Neural progenitor cell (in vitro differentiated cells): ENCODE data around the gene OR51E2. TPM values are rescaled to one million over a fixed set of nuclear protein-coding genes. Genes with fewer than 3 reads are reported as not detected.

Experiments
- DNase-seq: peaks from one replicate; pipeline ENCODE4 v3.0.0-alpha.2; 2016; ENCODE audit warnings: low spot score
- H2AFZ ChIP-seq: fragments of 200-600 bp; sonication (generic); replicated peaks from 2 replicates; pipeline ENCODE4 v1.6.1; 2016; ENCODE audit warnings: antibody characterized with exemption
- H3F3A ChIP-seq: fragments of 200-600 bp; sonication (generic); 2 replicates; pipeline ENCODE4 v1.6.1; 2016; ENCODE audit warnings: antibody characterized with exemption, low read depth
- H3K27ac ChIP-seq: fragments of 200-600 bp; sonication (generic); 2 replicates; pipeline ENCODE4 v1.5.1; 2016; ENCODE audit warnings: mild to moderate bottlenecking
- H3K27me3 ChIP-seq: fragments of 200-600 bp; sonication (generic); 2 replicates; pipeline ENCODE4 v1.6.1; 2016; ENCODE audit warnings: mild to moderate bottlenecking, moderate library complexity
- H3K36me3 ChIP-seq: fragments of 200-600 bp; sonication (generic); 2 replicates; pipeline ENCODE4 v1.5.1; 2016
- H3K4me1 ChIP-seq: fragments of 200-600 bp; sonication (generic); 2 replicates; pipeline ENCODE4 v1.6.1; 2016; ENCODE audit warnings: mixed run types
- H3K4me2 ChIP-seq: fragments of 200-600 bp; sonication (generic); 2 replicates; pipeline ENCODE4 v1.6.1; 2016
- H3K4me3 ChIP-seq: fragments of 200-600 bp; sonication (generic); 2 replicates; pipeline ENCODE4 v1.5.1; 2016
- H3K79me2 ChIP-seq: fragments of 200-600 bp; sonication (generic); 2 replicates; pipeline ENCODE4 v1.6.1; 2016; ENCODE audit warnings: low read depth
- H3K9ac ChIP-seq: fragments of 200-600 bp; sonication (generic); 2 replicates; pipeline ENCODE4 v1.6.1; 2016
- H3K9me3 ChIP-seq: fragments of 200-600 bp; sonication (generic); 2 replicates; pipeline ENCODE4 v1.5.1; 2016; ENCODE audit warnings: low read depth
- H4K20me1 ChIP-seq: fragments of 200-600 bp; sonication (generic); 2 replicates; pipeline ENCODE4 v1.6.1; 2016; ENCODE audit warnings: low read depth
- H3K27ac Mint-ChIP-seq: 3 replicates; pipeline ENCODE4 v1.8.0; 2021; ENCODE audit warnings: mixed read lengths
- H3K27me3 Mint-ChIP-seq: 2 replicates; pipeline ENCODE4 v1.8.0; 2022; ENCODE audit warnings: low read depth, mild to moderate bottlenecking, inconsistent platforms, moderate library complexity, mixed read lengths; ENCODE audit not compliant: insufficient read depth
- H3K36me3 Mint-ChIP-seq: 3 replicates; pipeline ENCODE4 v1.8.0; 2021; ENCODE audit warnings: mixed read lengths
- H3K4me1 Mint-ChIP-seq: 3 replicates; pipeline ENCODE4 v1.8.0; 2021; ENCODE audit warnings: mixed read lengths
- H3K4me3 Mint-ChIP-seq: 3 replicates; pipeline ENCODE4 v1.8.0; 2021; ENCODE audit warnings: mild to moderate bottlenecking, moderate library complexity, mixed read lengths
- H3K9me3 Mint-ChIP-seq: 3 replicates; pipeline ENCODE4 v1.8.0; 2020; ENCODE audit warnings: mixed read lengths
- CTCF ChIP-seq: fragments of 200-600 bp; sonication (generic); IDR thresholded peaks from 2 replicates; pipeline ENCODE4 v1.5.1; 2017; ENCODE audit warnings: antibody characterized with exemption, mild to moderate bottlenecking
- EZH2 ChIP-seq: fragments of 200-600 bp; sonication (generic); IDR thresholded peaks from 2 replicates; pipeline ENCODE4 v1.6.1; 2017; ENCODE audit warnings: antibody characterized with exemption, mild to moderate bottlenecking, moderate library complexity
- EZH2phosphoT487 ChIP-seq: fragments of 200-600 bp; sonication (generic); IDR thresholded peaks from 2 replicates; pipeline ENCODE4 v1.6.1; 2017; ENCODE audit warnings: antibody characterized with exemption
- total RNA-seq: library from RNA; depleted of rRNA; stranded (reverse); fragments of >200 nt; gene quantifications from 2 replicates; pipeline ENCODE4 v1.2.3, GENCODE V29; 2015; ENCODE audit warnings: low replicate concordance

OR51E2 gene
- total RNA-seq, 1 donor from 2014 or later = not detected

GRCh38 chr11:4637662-4638047 is 60.0 kb downstream of the OR51E2 start:
- no peak overlapping the region for H3K4me3 Mint-ChIP-seq
- Histone ChIP-seq H3K36me3 (no peaks in the 10 kb centered on the region), H3K27me3 (peaks cover 11% of the 10 kb centered on the region), H4K20me1 (no peaks in the 10 kb centered on the region), H3K4me1 (no peaks in the 10 kb centered on the region), H3K4me3 (no peak overlapping the region), H3K79me2 (no peaks in the 10 kb centered on the region), H3K9ac (no peak overlapping the region), H3K27ac (no peak overlapping the region), H3K4me2 (no peak overlapping the region), H2AFZ (peak overlapping the region; percentile 94), H3F3A (no peaks in the 10 kb centered on the region), H3K9me3 (no peaks in the 10 kb centered on the region)
- H3K9me3 Mint-ChIP-seq = no peaks in the 10 kb centered on the region
- H3K4me1 Mint-ChIP-seq = peaks cover 6% of the 10 kb centered on the region
- H3K27me3 Mint-ChIP-seq = no peaks in the 10 kb centered on the region
- H3K27ac Mint-ChIP-seq = no peak overlapping the region
- no peaks in the 10 kb centered on the region for H3K36me3 Mint-ChIP-seq
- DNase-seq = no peak
- no peak for TF ChIP-seq EZH2
- no peak for TF ChIP-seq CTCF
- TF ChIP-seq EZH2phosphoT487 = no peak

GRCh38 chr11:4636962-4637661 is 60.5 kb downstream of the OR51E2 start, which contains the start of gene OR51D1:
OR51D1 (plus strand) TSS chr11:4637477; CDS start chr11:4639791, 2,314 bp downstream.
- Histone ChIP-seq H3K4me3 (peak within 1 kb of the TSS; percentile 28), H3K36me3 (no peaks in the 10 kb centered on the region), H3K4me1 (no peaks in the 10 kb centered on the region), H3K9me3 (no peaks in the 10 kb centered on the region), H3K27ac (no peak within 1 kb of the TSS), H2AFZ (peak within 1 kb of the TSS; percentile 94), H3K27me3 (peaks cover 11% of the 10 kb centered on the region), H3K4me2 (peak within 1 kb of the TSS; percentile 73), H3K9ac (no peak within 1 kb of the TSS), H3F3A (no peaks in the 10 kb centered on the region), H4K20me1 (no peaks in the 10 kb centered on the region), H3K79me2 (no peaks in the 10 kb centered on the region)
- TF ChIP-seq CTCF (peak; percentile 85), EZH2 (no peak), EZH2phosphoT487 (no peak)
- Mint-ChIP-seq H3K27me3 (no peaks in the 10 kb centered on the region), H3K9me3 (no peaks in the 10 kb centered on the region), H3K27ac (no peak within 1 kb of the TSS), H3K4me3 (no peak within 1 kb of the TSS), H3K4me1 (peaks cover 6% of the 10 kb centered on the region), H3K36me3 (no peaks in the 10 kb centered on the region)
- peak; percentile 86 for DNase-seq

GRCh38 chr11:4636136-4636535 is 61.5 kb downstream of the OR51E2 start:
- Mint-ChIP-seq H3K4me1 (no peaks in the 10 kb centered on the region), H3K9me3 (peaks cover 2% of the 10 kb centered on the region)
- H2AFZ ChIP-seq = peak overlapping the region; percentile 94

More at GRCh38 chr11:4636136-4636535, 61.5 kb downstream of the OR51E2 start:
- H3K4me3 ChIP-seq = no peak overlapping the region
- no peaks in the 10 kb centered on the region for H3K36me3 Mint-ChIP-seq
- H3F3A ChIP-seq = no peaks in the 10 kb centered on the region
- no peak overlapping the region for H3K4me3 Mint-ChIP-seq
- no peak overlapping the region for H3K27ac ChIP-seq
- H3K4me2 ChIP-seq = no peak overlapping the region
- H3K4me1 ChIP-seq = no peaks in the 10 kb centered on the region
- peaks cover 11% of the 10 kb centered on the region for H3K27me3 ChIP-seq
- no peak for DNase-seq
- no peak overlapping the region for H3K9ac ChIP-seq
- H3K9me3 ChIP-seq = no peaks in the 10 kb centered on the region
- H3K36me3 ChIP-seq = no peaks in the 10 kb centered on the region
- H4K20me1 ChIP-seq = no peaks in the 10 kb centered on the region
- H3K27me3 Mint-ChIP-seq = no peaks in the 10 kb centered on the region
- no peak overlapping the region for H3K27ac Mint-ChIP-seq
- TF ChIP-seq EZH2phosphoT487 (no peak), EZH2 (no peak), CTCF (no peak)
- no peaks in the 10 kb centered on the region for H3K79me2 ChIP-seq

Other genes with a start within 250 kb of the OR51E2 start
- not detected in 2 replicates for gene OR52K2, start 248.6 kb downstream of the OR51E2 start, total RNA-seq
- not detected in 2 replicates for gene OR52K1, start 215.2 kb downstream of the OR51E2 start, total RNA-seq
- gene OR52M1, start 152.7 kb downstream of the OR51E2 start, total RNA-seq = not detected in 2 replicates
- not detected in 2 replicates for gene OR52I2, start 116.1 kb downstream of the OR51E2 start, total RNA-seq
- not detected in 2 replicates for gene OR52I1, start 103.8 kb downstream of the OR51E2 start, total RNA-seq
- gene TRIM68, start 89.6 kb downstream of the OR51E2 start, total RNA-seq = 10.5 and 19.5 TPM in 2 replicates
- not detected in 2 replicates for gene OR51D1, start 60.4 kb downstream of the OR51E2 start, total RNA-seq
- not detected in 2 replicates for gene OR51E1, start 53.9 kb downstream of the OR51E2 start, total RNA-seq
- gene MMP26, start 6.9 kb upstream of the OR51E2 start, total RNA-seq = not detected in 2 replicates
- gene OR51F1, start 72.1 kb upstream of the OR51E2 start, total RNA-seq = not detected in 2 replicates
- gene OR52R1, start 106.5 kb upstream of the OR51E2 start, total RNA-seq = not detected in 2 replicates
- not detected in 2 replicates for gene OR51F2, start 123.5 kb upstream of the OR51E2 start, total RNA-seq
- not detected in 2 replicates for gene OR51S1, start 151.4 kb upstream of the OR51E2 start, total RNA-seq
- not detected in 2 replicates for gene OR51T1, start 184.0 kb upstream of the OR51E2 start, total RNA-seq
- gene OR51A7, start 205.9 kb upstream of the OR51E2 start, total RNA-seq = not detected in 2 replicates
- not detected in 2 replicates for gene OR51G2, start 221.5 kb upstream of the OR51E2 start, total RNA-seq
- gene OR51G1, start 226.5 kb upstream of the OR51E2 start, total RNA-seq = not detected in 2 replicates
- gene OR51A4, start 249.8 kb upstream of the OR51E2 start, total RNA-seq = not detected in 2 replicates